Measurements from ENCODE around the gene ORMDL1.
A peak's percentile ranks its signal among the peaks of the same experiment; 100 is the strongest.

ORMDL1 gene

GRCh38 chr2:189783927-189784867, at the start of gene ORMDL1, which contains the start of gene PMS1:
TSS of gene ORMDL1 (minus strand) at chr2:189784339. CDS start at chr2:189782595, 1,744 bp downstream.
TSS of gene PMS1 (plus strand) at chr2:189784450. CDS start at chr2:189791810, 7,360 bp downstream.
- Histone ChIP-seq H3K27me3 (no peaks in the 10 kb centered on the region), H3K4me1 (peaks cover 34% of the 10 kb centered on the region), H4K20me1 (peaks cover 10% of the 10 kb centered on the region; the same call in 1 of the 2 replicates), H3K4me3 (peak within 1 kb of the TSS; percentile 87), H3K36me3 (peaks cover 50% of the 10 kb centered on the region), H3K9ac (peak within 1 kb of the TSS; percentile 89), H3K9me3 (no peaks in the 10 kb centered on the region), H3K27ac (peak within 1 kb of the TSS; percentile 92), H3K4me2 (peak within 1 kb of the TSS; percentile 93)
- TF ChIP-seq Cebpa-rat (IDR thresholded peaks at IDR 0.05), result no peak

GRCh38 chr2:189830510-189830909, 46.4 kb upstream of the ORMDL1 start:
- TF ChIP-seq Cebpa-rat (IDR thresholded peaks at IDR 0.05), result no peak
- no peak overlapping the region for H3K4me3 ChIP-seq

GRCh38 chr2:189829102-189829833, 45.1 kb upstream of the ORMDL1 start:
- H3K4me3 ChIP-seq, result no peak overlapping the region
- H3K9me3 ChIP-seq, result no peaks in the 10 kb centered on the region
- no peaks in the 10 kb centered on the region for H4K20me1 ChIP-seq
- no peak overlapping the region for H3K4me2 ChIP-seq
- no peaks in the 10 kb centered on the region for H3K4me1 ChIP-seq
- no peak overlapping the region for H3K9ac ChIP-seq
- no peak overlapping the region for H3K27ac ChIP-seq
- TF ChIP-seq Cebpa-rat (IDR thresholded peaks at IDR 0.05), result no peak
- peaks cover 30% of the 10 kb centered on the region for H3K36me3 ChIP-seq
- no peaks in the 10 kb centered on the region for H3K27me3 ChIP-seq

More at GRCh38 chr2:189830510-189830909, 46.4 kb upstream of the ORMDL1 start:
- H4K20me1 ChIP-seq, result no peaks in the 10 kb centered on the region
- H3K36me3 ChIP-seq, result peaks cover 35% of the 10 kb centered on the region
- no peak overlapping the region for H3K9ac ChIP-seq
- no peak overlapping the region for H3K4me2 ChIP-seq
- H3K9me3 ChIP-seq, result no peaks in the 10 kb centered on the region
- H3K4me1 ChIP-seq, result no peaks in the 10 kb centered on the region
- H3K27ac ChIP-seq, result no peak overlapping the region
- no peaks in the 10 kb centered on the region for H3K27me3 ChIP-seq

GRCh38 chr2:189826039-189826438, 41.9 kb upstream of the ORMDL1 start:
- no peak overlapping the region for H3K27ac ChIP-seq
- no peaks in the 10 kb centered on the region for H3K9me3 ChIP-seq
- no peak overlapping the region for H3K9ac ChIP-seq
- no peak overlapping the region for H3K4me3 ChIP-seq
- H3K36me3 ChIP-seq, result peaks cover 27% of the 10 kb centered on the region
- TF ChIP-seq Cebpa-rat (IDR thresholded peaks at IDR 0.05), result no peak
- H4K20me1 ChIP-seq, result no peaks in the 10 kb centered on the region
- no peaks in the 10 kb centered on the region for H3K27me3 ChIP-seq
- no peaks in the 10 kb centered on the region for H3K4me1 ChIP-seq
- H3K4me2 ChIP-seq, result no peak overlapping the region

GRCh38 chr2:189824694-189825396, 40.7 kb upstream of the ORMDL1 start:
- Histone ChIP-seq H3K27ac (no peak overlapping the region), H3K9me3 (no peaks in the 10 kb centered on the region), H3K4me3 (no peak overlapping the region), H3K4me1 (no peaks in the 10 kb centered on the region), H4K20me1 (no peaks in the 10 kb centered on the region), H3K36me3 (peaks cover 29% of the 10 kb centered on the region), H3K9ac (no peak overlapping the region), H3K4me2 (no peak overlapping the region), H3K27me3 (no peaks in the 10 kb centered on the region)
- TF ChIP-seq Cebpa-rat (IDR thresholded peaks at IDR 0.05), result no peak

- H3K36me3 ChIP-seq, result peaks cover 41% of the 10 kb centered on the region
- H3K4me2 ChIP-seq, result no peak overlapping the region
- H3K4me1 ChIP-seq, result no peaks in the 10 kb centered on the region
- no peak overlapping the region for H3K4me3 ChIP-seq
- H3K27ac ChIP-seq, result no peak overlapping the region
- H3K9me3 ChIP-seq, result no peaks in the 10 kb centered on the region
- H3K9ac ChIP-seq, result no peak overlapping the region
- TF ChIP-seq Cebpa-rat (IDR thresholded peaks at IDR 0.05), result no peak
- H4K20me1 ChIP-seq, result no peaks in the 10 kb centered on the region
- H3K27me3 ChIP-seq, result no peaks in the 10 kb centered on the region
Observed at GRCh38 chr2:189821953-189822748, 38.0 kb upstream of the ORMDL1 start.

GRCh38 chr2:189819297-189819704, 35.2 kb upstream of the ORMDL1 start:
- H3K9me3 ChIP-seq, result 0 out of 2 replicates have a peak, but pooled peaks cover 6% of the 10 kb centered on the region
- H3K4me3 ChIP-seq, result no peak overlapping the region
- no peaks in the 10 kb centered on the region for H3K27me3 ChIP-seq
- no peak overlapping the region for H3K27ac ChIP-seq
- peaks cover 54% of the 10 kb centered on the region for H3K36me3 ChIP-seq
- TF ChIP-seq Cebpa-rat (IDR thresholded peaks at IDR 0.05), result no peak
- H4K20me1 ChIP-seq, result no peaks in the 10 kb centered on the region
- no peak overlapping the region for H3K9ac ChIP-seq
- H3K4me1 ChIP-seq, result no peaks in the 10 kb centered on the region
- H3K4me2 ChIP-seq, result no peak overlapping the region

GRCh38 chr2:189818249-189819038, 34.3 kb upstream of the ORMDL1 start:
- 0 out of 2 replicates have a peak, but pooled peaks cover 6% of the 10 kb centered on the region for H3K9me3 ChIP-seq
- no peak overlapping the region for H3K27ac ChIP-seq
- H3K27me3 ChIP-seq, result no peaks in the 10 kb centered on the region
- no peak overlapping the region for H3K9ac ChIP-seq
- no peak overlapping the region for H3K4me3 ChIP-seq
- H4K20me1 ChIP-seq, result no peaks in the 10 kb centered on the region
- peaks cover 54% of the 10 kb centered on the region for H3K36me3 ChIP-seq
- TF ChIP-seq Cebpa-rat (IDR thresholded peaks at IDR 0.05), result no peak
- no peaks in the 10 kb centered on the region for H3K4me1 ChIP-seq
- no peak overlapping the region for H3K4me2 ChIP-seq

All from BLaER1 (cell line).